ENCODE results near the gene LINS1.
"Not testable (repeated sequence)": the region's sequence is repeated elsewhere in the genome, so short reads cannot be mapped to it uniquely, and the experiment has no call there.

The LINS1 gene

GRCh38 chr15:100596792-100597191, 5.2 kb downstream of the LINS1 start:
- Histone ChIP-seq H3K4me1 (ENCODE audit: control insufficient read depth in 1 of 2, insufficient read depth in 1 of 2, low read depth in 1 of 2, low read length in 1 of 2) (peaks cover 13 to 20% of the 10 kb centered on the region in 2 experiments), H3K9me3 (no peaks in the 10 kb centered on the region), H3K4me3 (ENCODE audit: low read depth in 1 of 2, low read length in 1 of 2) (no peak overlapping the region), H3K27me3 (no peaks in the 10 kb centered on the region), H3K36me3 (no peaks in the 10 kb centered on the region), H3K27ac (no peak overlapping the region)
- TF ChIP-seq CTCF (IDR thresholded peaks at IDR 0.05): no peak

- H3K9me3 ChIP-seq: no peaks in the 10 kb centered on the region
- H3K4me1 ChIP-seq (ENCODE audit: control insufficient read depth in 1 of 2, insufficient read depth in 1 of 2, low read depth in 1 of 2, low read length in 1 of 2): peaks cover 4 to 12% of the 10 kb centered on the region in 2 experiments
- H3K36me3 ChIP-seq: no peaks in the 10 kb centered on the region
- no peak overlapping the region for H3K27ac ChIP-seq
- no peak for TF ChIP-seq CTCF (IDR thresholded peaks at IDR 0.05)
- H3K4me3 ChIP-seq (ENCODE audit: low read depth in 1 of 2, low read length in 1 of 2): no peak overlapping the region
- H3K27me3 ChIP-seq: no peaks in the 10 kb centered on the region
Measured at GRCh38 chr15:100595964-100596363, 6.0 kb downstream of the LINS1 start.

- H3K4me1 ChIP-seq (ENCODE audit: control insufficient read depth in 1 of 2, insufficient read depth in 1 of 2, low read depth in 1 of 2, low read length in 1 of 2): peaks cover 0 to 7% of the 10 kb centered on the region in 2 experiments
- no peak overlapping the region for H3K27ac ChIP-seq
- no peak overlapping the region for H3K4me3 ChIP-seq (ENCODE audit: low read depth in 1 of 2, low read length in 1 of 2)
- H3K27me3 ChIP-seq: no peaks in the 10 kb centered on the region
- no peak for TF ChIP-seq CTCF (IDR thresholded peaks at IDR 0.05)
- peaks cover 7% of the 10 kb centered on the region for H3K9me3 ChIP-seq
- H3K36me3 ChIP-seq: no peaks in the 10 kb centered on the region
Measured at GRCh38 chr15:100593431-100593830, 8.6 kb downstream of the LINS1 start.

- Histone ChIP-seq H3K4me3 (ENCODE audit: low read depth in 1 of 2, low read length in 1 of 2) (no peak overlapping the region), H3K27me3 (no peaks in the 10 kb centered on the region), H3K9me3 (peaks cover 9% of the 10 kb centered on the region), H3K36me3 (no peaks in the 10 kb centered on the region), H3K4me1 (ENCODE audit: control insufficient read depth in 1 of 2, insufficient read depth in 1 of 2, low read depth in 1 of 2, low read length in 1 of 2) (peaks cover 0 to 7% of the 10 kb centered on the region in 2 experiments), H3K27ac (no peak overlapping the region)
- TF ChIP-seq CTCF (IDR thresholded peaks at IDR 0.05): no peak
Measured at GRCh38 chr15:100592898-100593297, 9.1 kb downstream of the LINS1 start.

GRCh38 chr15:100591835-100592234, 10.1 kb downstream of the LINS1 start:
- H3K27ac ChIP-seq: no peak overlapping the region
- H3K36me3 ChIP-seq: no peaks in the 10 kb centered on the region
- H3K4me3 ChIP-seq (ENCODE audit: low read depth in 1 of 2, low read length in 1 of 2): no peak overlapping the region
- no peak for TF ChIP-seq CTCF (IDR thresholded peaks at IDR 0.05)
- H3K27me3 ChIP-seq: no peaks in the 10 kb centered on the region
- peaks cover 12% of the 10 kb centered on the region for H3K9me3 ChIP-seq
- H3K4me1 ChIP-seq (ENCODE audit: control insufficient read depth in 1 of 2, insufficient read depth in 1 of 2, low read depth in 1 of 2, low read length in 1 of 2): peaks cover 0 to 3% of the 10 kb centered on the region in 2 experiments

GRCh38 chr15:100591163-100591562, 10.8 kb downstream of the LINS1 start:
- peaks cover 12% of the 10 kb centered on the region for H3K9me3 ChIP-seq
- H3K4me3 ChIP-seq (ENCODE audit: low read depth in 1 of 2, low read length in 1 of 2); H3K4me1 ChIP-seq (ENCODE audit: control insufficient read depth in 1 of 2, insufficient read depth in 1 of 2, low read depth in 1 of 2, low read length in 1 of 2); H3K27ac ChIP-seq; H3K27me3 ChIP-seq; H3K36me3 ChIP-seq: not testable (repeated sequence)

Data from neutrophil (primary cell).